HepG2 (cell line): ENCODE data around the gene PLB1. TPM values are rescaled to one million over a fixed set of nuclear protein-coding genes. Genes with fewer than 3 reads are reported as not detected.

ENCODE experiments used
- AFF4 ChIP-seq: sonication (generic); formaldehyde crosslinking; IDR thresholded peaks from 2 replicates; pipeline ENCODE4 v1.4.0; 2020; ENCODE audit warnings: missing genetic modification reagents
- GATA4 ChIP-seq: sonication (generic); IDR thresholded peaks from 2 replicates; pipeline ENCODE4 v1.6.1; 2016; ENCODE audit warnings: antibody characterized with exemption, low read depth, borderline replicate concordance
- GATAD2A ChIP-seq: IDR thresholded peaks from 2 replicates; pipeline ENCODE4 v1.6.1; 2016
- IKZF5 ChIP-seq: IDR thresholded peaks from 2 replicates; pipeline ENCODE4 v1.6.1; 2018; ENCODE audit warnings: missing genetic modification reagents, mild to moderate bottlenecking, missing compliant biosample characterization
- KAT2B ChIP-seq: fragments of 150-350 bp; IDR thresholded peaks from 2 replicates; pipeline ENCODE4 v1.6.1; 2014; ENCODE audit warnings: low read depth, low read length, borderline replicate concordance
- MIER2 ChIP-seq: IDR thresholded peaks from 2 replicates; pipeline ENCODE4 v1.6.1; 2016; ENCODE audit warnings: missing biosample characterization, missing genetic modification reagents
- MLX ChIP-seq: IDR thresholded peaks from 2 replicates; pipeline ENCODE4 v1.6.1; 2016
- NBN ChIP-seq: fragments of 450-650 bp; conservative IDR thresholded peaks from 2 replicates; pipeline ENCODE4 v1.6.1; 2017
- NR2F1 ChIP-seq, 2 experiments: fragments of 450-650 bp in 1 of 2; formaldehyde crosslinking in 1 of 2; IDR thresholded peaks; 2 replicates each; pipeline versions ENCODE4 v1.5.0 to v1.6.1; 2016 to 2020; ENCODE audit warnings: mild to moderate bottlenecking in 1 of 2, missing compliant biosample characterization in 1 of 2, missing genetic modification reagents in 1 of 2, moderate library complexity in 1 of 2
- SAP130 ChIP-seq: IDR thresholded peaks from 2 replicates; pipeline ENCODE4 v1.6.1; 2016; ENCODE audit warnings: low read depth
- SPEN ChIP-seq: sonication (generic); formaldehyde crosslinking; IDR thresholded peaks from 2 replicates; pipeline ENCODE4 v1.5.1; 2020; ENCODE audit warnings: low read depth, mild to moderate bottlenecking, missing genetic modification reagents
- SRY ChIP-seq: sonication (generic); formaldehyde crosslinking; IDR thresholded peaks from 2 replicates; pipeline ENCODE4 v1.8.0; 2022; ENCODE audit warnings: mild to moderate bottlenecking, missing genetic modification reagents
- TARDBP ChIP-seq: sonication (generic); formaldehyde crosslinking; IDR thresholded peaks from 2 replicates; pipeline ENCODE4 v1.8.0; 2022; ENCODE audit warnings: mild to moderate bottlenecking, missing genetic modification reagents
- TFE3 ChIP-seq: IDR thresholded peaks from 2 replicates; pipeline ENCODE4 v1.6.1; 2016
- ZBTB7B ChIP-seq: sonication (generic); formaldehyde crosslinking; IDR thresholded peaks from 2 replicates; pipeline ENCODE4 v1.4.0; 2020; ENCODE audit warnings: missing genetic modification reagents
- ZFP36L2 ChIP-seq: sonication (generic); formaldehyde crosslinking; IDR thresholded peaks from 2 replicates; pipeline ENCODE4 v1.4.0; 2020; ENCODE audit warnings: missing genetic modification reagents
- ZMYM4 ChIP-seq: sonication (generic); formaldehyde crosslinking; IDR thresholded peaks from 2 replicates; pipeline ENCODE4 v1.8.1; 2023; ENCODE audit warnings: mild to moderate bottlenecking, missing genetic modification reagents
- ZNF263 ChIP-seq: sonication (generic); formaldehyde crosslinking; IDR thresholded peaks from 2 replicates; pipeline ENCODE4 v1.4.0; 2020; ENCODE audit warnings: missing genetic modification reagents
- ZNF3 ChIP-seq: IDR thresholded peaks from 2 replicates; pipeline ENCODE4 v1.7.0; 2017; ENCODE audit warnings: inconsistent platforms
- ZNF33B ChIP-seq: sonication (generic); formaldehyde crosslinking; IDR thresholded peaks from 2 replicates; pipeline ENCODE4 v1.5.1; 2020; ENCODE audit warnings: mild to moderate bottlenecking, missing genetic modification reagents
- ZNF691 ChIP-seq: sonication (generic); formaldehyde crosslinking; IDR thresholded peaks from 2 replicates; pipeline ENCODE4 v1.4.0; 2020; ENCODE audit warnings: missing genetic modification reagents, low read depth, mild to moderate bottlenecking, borderline replicate concordance
- ZNF775 ChIP-seq: sonication (generic); formaldehyde crosslinking; IDR thresholded peaks from 2 replicates; pipeline ENCODE4 v1.4.0; 2020; ENCODE audit warnings: missing genetic modification reagents, mild to moderate bottlenecking, moderate library complexity, borderline replicate concordance
- ZNF883 ChIP-seq: sonication (generic); formaldehyde crosslinking; IDR thresholded peaks from 2 replicates; pipeline ENCODE4 v1.5.1; 2020; ENCODE audit warnings: mild to moderate bottlenecking, missing genetic modification reagents; ENCODE audit errors: not compliant biosample characterization
- polyA plus RNA-seq, 8 experiments: library from polyadenylated mRNA; depleted of rRNA in 3 of 8; stranded (reverse) in 7 of 8; unstranded in 1 of 8; fragments of >200 nt; fragmentation: Illumina TruSeq in 4 of 8; extraction: Trizol in 4 of 8; gene quantifications; 2 replicates each; pipeline versions ENCODE4 v1.2.1 to v1.2.3, GENCODE V29; 2011 to 2016; ENCODE audit warnings: low read depth in 4 of 8, missing spikeins in 1 of 8, mixed read lengths in 1 of 8; ENCODE audit not compliant: insufficient read depth in 1 of 8
- total RNA-seq, 5 experiments: library from RNA; depleted of rRNA; stranded (reverse); fragments of >200 nt; fragmentation: Illumina TruSeq; extraction: Trizol; gene quantifications; 2 replicates each; pipeline ENCODE4 v1.2.3, GENCODE V29; 2016; ENCODE audit warnings: low read depth in 1 of 5

PLB1 gene
- total and polyA plus RNA-seq, 2 of the 13 experiments (the other 11 are each of a cell fraction or from before 2014, with no cell fraction given), result 0.20 to 1.8 TPM

- TF ChIP-seq KAT2B (no peak), ZNF33B (CRISPR knock-in tag) (no peak), ZFP36L2 (no peak), ZNF263 (CRISPR knock-in tag) (no peak), IKZF5 (peak; percentile 47; the same call in 1 of the 2 replicates), SAP130 (CRISPR knock-in tag) (peak; percentile 84), TFE3 (CRISPR knock-in tag) (0 out of 2 replicates have a peak, but pooled peaks have one; percentile 16), GATA4 (peak; percentile 93), MLX (CRISPR knock-in tag) (peak; percentile 56; the same call in 1 of the 2 replicates), TARDBP (CRISPR knock-in tag) (peak; percentile 72), ZNF691 (CRISPR knock-in tag) (0 out of 2 replicates have a peak, but pooled peaks have one; percentile 3), ZNF3 (CRISPR knock-in tag) (no peak), ZBTB7B (CRISPR knock-in tag) (peak; percentile 79; the same call in 1 of the 2 replicates), NBN (no peak), ZNF883 (CRISPR knock-in tag) (peak; percentile 42), ZMYM4 (CRISPR knock-in tag) (no peak), NR2F1 (CRISPR knock-in tag; IDR thresholded peaks at IDR 0.05) (0 out of 4 replicates have a peak, but pooled peaks of 1 of the 2 experiments have one; percentile 12), AFF4 (0 out of 2 replicates have a peak, but pooled peaks have one; percentile 23), SPEN (CRISPR knock-in tag) (no peak), ZNF775 (CRISPR knock-in tag) (no peak), SRY (CRISPR knock-in tag) (no peak), MIER2 (CRISPR knock-in tag) (peak; percentile 67; the same call in 1 of the 2 replicates), GATAD2A (peak; percentile 77)
Observed at GRCh38 chr2:28544405-28544921, 48.6 kb downstream of the PLB1 start (continued).
